ENCODE measurements around the gene PSMD13. TPM values are rescaled to one million over a fixed set of nuclear protein-coding genes. Genes with fewer than 3 reads are reported as not detected.

Gene PSMD13
- total RNA-seq, 1 donor from 2014 or later = 66.2 TPM

DNA sequence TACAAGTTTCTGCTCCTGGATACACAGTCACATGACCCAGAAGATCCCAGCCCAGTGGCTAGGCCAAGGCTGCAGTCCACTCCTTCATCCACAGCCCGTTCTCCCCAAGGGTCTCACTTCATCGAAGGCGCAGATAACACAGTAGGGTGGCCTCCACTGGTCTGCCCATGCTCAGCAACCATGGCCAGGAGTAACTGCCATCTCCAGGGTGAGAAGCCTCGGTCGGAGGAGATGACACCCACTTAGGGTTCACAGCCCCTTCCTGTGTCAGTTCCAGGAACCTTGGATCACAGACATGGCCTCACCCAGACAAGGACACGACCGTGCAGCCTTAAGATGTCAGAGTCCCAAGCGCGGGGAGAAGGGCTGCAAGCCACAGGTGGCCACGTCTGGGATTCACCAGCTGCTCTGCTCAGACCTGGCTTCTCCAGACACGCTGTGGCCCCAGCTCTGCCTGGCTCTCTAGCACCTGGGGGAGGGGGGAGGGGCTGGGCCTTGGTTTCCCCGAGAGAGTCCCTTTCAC lies 32.1 kb upstream of the PSMD13 start:
- DNase-seq (ENCODE audit: low spot score) = no peak

DNA sequence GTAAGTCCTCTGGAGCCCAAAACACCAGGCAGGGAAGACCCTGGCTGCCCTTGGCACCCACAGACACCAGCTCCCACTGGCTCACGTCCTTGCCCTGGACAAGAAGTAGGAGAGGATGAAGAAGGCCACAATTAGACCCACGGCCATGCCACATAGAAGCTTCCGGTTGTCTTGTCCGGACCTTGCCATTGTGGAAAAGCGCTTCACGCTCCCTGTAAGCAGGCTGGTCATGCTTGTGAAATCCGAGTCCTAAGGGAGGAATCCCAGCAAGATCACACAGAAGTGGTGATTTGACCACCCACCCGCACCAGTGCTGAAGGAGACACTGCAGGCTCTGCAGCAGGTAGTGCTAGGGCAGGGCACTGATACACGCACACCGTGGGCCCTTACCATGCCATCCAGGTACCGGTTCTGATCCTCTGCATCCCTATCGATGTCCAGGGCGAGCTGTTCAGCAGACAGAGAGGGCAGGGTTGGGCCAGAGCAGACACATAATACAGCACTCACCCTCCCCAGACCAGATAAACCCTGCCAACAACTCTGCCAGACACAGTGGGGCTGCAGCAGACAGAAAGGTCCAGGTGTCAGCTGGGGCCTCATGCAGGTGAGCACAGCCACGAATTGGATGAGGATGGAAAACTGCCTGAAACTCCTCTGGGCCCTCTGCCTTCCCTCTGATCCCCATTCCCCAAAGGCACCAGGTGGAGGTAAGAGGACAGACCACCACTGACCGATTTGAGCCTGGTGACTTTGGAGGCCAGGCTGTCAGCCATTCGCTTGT lies 31.4 kb upstream of the PSMD13 start:
- no peak for DNase-seq (ENCODE audit: low spot score)

DNA sequence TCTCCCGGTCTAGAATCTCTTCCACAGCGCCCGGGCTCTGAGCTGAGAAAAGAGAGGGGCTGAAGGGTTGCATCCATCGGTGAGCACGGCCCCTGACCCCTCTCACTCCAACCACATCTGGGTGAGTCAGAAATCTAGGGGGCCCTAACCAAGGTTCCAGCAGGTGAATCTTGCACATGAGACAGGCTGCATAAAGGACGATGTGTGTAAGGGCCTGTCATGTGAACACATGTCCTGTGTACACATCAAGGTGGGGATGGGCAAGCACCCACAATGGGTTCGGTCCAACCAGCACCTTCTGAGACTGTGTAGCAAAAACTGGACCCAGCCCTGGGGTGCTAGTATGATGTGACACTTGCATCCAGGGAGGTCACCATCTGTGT lies 30.8 kb upstream of the PSMD13 start:
- no peak for DNase-seq (ENCODE audit: low spot score)

DNA sequence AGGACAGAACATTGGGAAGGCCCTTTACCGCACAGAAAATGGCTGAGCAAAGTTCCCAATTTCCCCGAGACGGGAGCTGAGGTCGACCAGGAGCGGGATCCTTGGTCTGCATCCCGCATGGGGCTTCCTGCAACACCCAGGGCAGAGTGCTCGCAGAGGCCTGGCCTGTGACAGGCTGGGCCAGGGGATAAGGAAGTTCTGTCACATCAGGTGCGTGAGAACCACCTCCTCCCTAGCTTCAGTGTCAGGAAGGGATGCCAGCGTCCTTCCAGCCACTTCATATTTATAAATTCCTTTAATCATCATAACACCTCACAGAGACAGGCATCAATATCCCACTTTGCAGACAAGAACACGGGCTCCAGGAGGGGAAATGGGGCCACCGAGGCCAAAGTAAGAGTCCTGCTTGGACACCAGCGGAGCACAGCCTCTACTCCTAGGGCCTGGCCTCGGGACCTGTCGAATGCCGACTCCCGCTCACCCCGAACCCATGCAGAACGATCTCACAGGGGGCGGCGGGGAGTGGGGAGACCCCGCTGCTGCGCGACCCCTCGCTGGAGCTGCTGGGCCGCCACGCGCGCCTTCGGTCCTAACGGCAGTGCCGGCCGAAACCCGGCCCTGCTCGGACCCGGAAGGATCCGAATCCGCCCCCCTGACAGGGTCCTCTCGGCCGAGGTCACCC lies 30.1 kb upstream of the PSMD13 start:
- no peak for DNase-seq (ENCODE audit: low spot score)

DNA sequence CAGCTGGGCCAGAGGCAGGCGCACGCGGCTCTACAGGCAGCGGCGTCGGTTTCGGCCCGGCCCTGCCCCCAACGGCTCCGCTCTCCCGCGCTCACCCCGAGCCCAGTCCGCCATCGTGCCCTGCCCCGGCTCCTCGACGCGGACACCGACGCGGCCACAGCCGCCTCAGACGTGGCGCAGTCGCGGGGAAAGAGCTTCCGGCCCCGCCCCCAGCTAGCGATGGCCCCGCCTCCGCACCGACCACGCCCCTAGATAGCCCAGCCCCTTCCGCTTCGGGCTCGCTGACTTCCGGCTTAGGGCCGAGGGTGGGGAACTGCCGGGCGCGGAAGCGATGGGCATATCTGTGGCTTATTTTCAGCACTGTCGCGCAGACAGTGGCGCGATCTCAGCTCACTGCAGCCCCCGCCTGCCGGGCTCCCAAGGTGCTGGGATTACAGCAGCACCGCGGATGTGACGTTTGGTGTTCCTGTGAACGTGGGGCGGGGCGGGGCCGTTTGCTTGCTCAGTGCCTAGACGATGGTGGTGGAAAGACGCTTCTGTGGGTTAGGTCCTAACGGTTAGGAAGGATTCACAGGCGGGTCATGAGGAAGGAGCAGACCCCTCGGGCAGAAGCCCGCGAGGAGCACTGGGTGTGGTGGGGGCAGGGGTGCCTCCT lies 29.4 kb upstream of the PSMD13 start, which contains the start of the genes BET1L and RIC8A:
Gene BET1L, minus strand, starts transcription at position 192 of the 655 bp plus-strand sequence. Its CDS starts 78 bp downstream, at position 114.
Gene RIC8A, plus strand, starts transcription at position 501 of the 655 bp plus-strand sequence. CDS start 1,147 bp downstream, outside the sequence.
- peak; percentile 99 for DNase-seq (ENCODE audit: low spot score)

DNA sequence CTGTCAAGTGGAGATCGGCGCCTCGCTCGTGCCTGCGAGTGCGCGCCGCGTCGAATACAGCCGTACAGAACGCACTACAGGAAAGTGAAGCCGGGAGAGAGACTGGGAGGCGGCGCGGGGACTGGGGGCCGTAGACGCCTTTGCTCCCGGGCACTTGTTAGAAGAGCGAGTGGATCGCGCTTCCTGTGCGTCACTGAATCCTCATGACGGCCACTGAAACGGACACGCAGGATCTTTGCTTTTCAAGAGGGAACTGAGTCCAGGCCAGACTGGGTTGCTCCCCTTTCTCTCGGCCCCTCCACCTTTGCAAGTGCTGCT lies 29.0 kb upstream of the PSMD13 start:
- DNase-seq (ENCODE audit: low spot score) = no peak

DNA sequence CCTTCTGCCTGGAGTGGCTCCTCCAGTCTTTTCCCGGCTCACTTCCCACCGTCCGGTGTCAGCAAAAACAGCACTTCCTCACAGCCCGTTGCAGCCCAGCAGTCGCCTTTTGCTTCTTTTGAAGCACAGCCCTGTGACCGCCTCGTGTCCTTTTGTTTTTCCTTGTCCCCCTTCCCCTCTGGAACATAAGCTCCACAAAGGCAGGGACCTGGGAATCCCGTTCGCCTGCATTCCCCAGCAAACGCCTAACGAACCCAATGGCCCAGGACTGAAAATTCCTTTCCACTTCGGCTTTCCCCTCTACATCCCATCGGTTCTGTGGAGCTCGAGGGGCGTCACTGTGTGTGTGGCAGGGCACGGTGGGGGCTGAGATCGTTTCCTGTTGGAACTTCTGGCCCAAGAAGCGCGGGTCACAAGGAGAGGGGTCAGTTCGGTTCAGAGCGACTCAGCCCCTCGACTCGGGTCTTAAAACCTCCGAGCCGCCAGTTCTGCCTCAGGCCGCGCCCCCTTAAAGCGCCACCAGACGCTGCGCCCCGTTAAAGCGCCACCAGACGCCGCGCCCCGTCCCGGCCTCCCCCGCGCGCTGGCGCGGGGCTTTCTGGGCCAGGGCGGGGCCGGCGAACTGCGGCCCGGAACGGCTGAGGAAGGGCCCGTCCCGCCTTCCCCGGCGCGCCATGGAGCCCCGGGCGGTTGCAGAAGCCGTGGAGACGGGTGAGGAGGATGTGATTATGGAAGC lies 28.4 kb upstream of the PSMD13 start:
- DNase-seq (ENCODE audit: low spot score) = peak; percentile 88

DNA sequence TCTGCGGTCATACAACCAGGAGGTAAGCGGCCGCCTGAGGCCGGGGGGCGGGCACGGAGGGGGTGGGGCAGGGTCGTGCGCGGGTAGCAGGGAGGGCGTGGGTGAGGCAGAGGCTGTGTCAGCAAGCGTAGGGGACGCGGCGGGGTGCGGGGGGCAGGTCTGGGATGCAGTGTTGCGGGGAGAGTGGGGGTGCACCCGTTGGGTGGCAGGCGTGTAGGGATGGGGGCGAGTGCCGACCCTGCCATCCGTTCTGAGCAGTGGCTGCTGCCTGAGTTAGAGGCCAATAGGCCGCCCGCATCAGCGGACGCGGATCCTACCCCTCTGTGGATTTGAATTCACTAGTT lies 27.9 kb upstream of the PSMD13 start:
- no peak for DNase-seq (ENCODE audit: low spot score)

DNA sequence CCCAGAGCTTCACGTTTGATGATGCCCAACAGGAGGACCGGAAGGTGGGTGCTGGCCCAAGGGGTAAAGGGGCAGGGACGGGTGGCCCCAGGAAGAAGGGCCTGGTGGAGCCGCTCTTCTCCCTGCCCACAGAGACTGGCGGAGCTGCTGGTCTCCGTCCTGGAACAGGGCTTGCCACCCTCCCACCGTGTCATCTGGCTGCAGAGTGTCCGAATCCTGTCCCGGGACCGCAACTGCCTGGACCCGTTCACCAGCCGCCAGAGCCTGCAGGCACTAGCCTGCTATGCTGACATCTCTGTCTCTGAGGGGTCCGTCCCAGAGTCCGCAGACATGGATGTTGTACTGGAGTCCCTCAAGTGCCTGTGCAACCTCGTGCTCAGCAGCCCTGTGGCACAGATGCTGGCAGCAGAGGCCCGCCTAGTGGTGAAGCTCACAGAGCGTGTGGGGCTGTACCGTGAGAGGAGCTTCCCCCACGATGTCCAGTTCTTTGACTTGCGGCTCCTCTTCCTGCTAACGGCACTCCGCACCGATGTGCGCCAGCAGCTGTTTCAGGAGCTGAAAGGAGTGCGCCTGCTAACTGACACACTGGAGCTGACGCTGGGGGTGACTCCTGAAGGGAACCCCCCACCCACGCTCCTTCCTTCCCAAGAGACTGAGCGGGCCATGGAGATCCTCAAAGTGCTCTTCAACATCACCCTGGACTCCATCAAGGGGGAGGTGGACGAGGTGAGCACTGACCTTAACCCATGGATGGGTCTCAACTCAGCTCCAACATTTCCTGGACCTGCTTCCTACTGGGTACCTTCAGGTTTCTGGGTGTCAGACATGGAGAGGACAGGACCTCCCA lies 27.3 kb upstream of the PSMD13 start:
- DNase-seq (ENCODE audit: low spot score) = no peak

DNA sequence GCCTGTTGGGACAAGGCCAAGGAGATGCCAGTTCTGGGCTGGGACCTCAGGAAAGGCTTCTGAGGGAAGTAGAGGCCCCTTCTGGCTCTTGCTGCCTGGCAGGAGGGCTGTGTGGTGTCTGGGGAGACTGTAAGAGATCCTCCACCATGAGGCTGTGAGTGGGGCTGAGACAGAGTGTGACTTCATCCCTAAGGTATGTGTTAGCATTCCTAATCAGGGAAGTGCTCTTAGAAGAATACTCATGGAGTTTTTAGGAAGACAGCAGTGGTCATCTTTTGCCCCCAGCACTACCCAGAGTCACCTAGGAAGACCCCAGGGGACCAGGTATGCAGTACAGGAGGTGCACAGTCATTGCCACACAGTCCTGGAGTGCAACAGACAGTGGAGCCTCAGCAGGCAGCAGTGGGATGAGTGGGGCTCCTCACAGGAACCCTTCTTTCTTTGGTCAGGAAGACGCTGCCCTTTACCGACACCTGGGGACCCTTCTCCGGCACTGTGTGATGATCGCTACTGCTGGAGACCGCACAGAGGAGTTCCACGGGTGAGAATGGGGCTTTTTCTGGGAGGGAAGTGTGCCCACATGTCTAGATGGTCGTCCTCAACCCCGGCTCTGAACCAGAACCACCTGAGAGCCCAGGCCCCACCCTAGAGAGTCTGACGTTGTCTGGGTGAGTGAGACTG lies 26.5 kb upstream of the PSMD13 start:
- DNase-seq (ENCODE audit: low spot score) = no peak

DNA sequence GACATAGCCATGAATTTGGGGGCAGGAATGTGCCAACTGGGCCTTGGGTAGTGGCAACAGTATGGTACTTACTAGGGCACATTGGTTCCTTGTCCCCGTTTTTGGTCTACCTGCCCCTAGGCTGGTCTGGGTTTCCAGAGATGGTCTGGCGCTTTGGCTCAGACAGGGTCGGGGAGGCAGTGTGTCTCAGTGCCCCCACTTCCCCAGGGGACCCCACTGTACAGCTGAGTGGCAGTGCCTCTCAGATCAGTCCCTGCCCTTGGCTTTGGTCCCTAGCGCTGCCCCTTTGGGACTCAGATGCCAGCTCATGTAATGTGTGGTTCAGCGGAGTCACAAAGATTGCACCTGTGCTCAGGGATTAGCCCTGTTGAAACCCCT lies 26.0 kb upstream of the PSMD13 start:
- no peak for DNase-seq (ENCODE audit: low spot score)

DNA sequence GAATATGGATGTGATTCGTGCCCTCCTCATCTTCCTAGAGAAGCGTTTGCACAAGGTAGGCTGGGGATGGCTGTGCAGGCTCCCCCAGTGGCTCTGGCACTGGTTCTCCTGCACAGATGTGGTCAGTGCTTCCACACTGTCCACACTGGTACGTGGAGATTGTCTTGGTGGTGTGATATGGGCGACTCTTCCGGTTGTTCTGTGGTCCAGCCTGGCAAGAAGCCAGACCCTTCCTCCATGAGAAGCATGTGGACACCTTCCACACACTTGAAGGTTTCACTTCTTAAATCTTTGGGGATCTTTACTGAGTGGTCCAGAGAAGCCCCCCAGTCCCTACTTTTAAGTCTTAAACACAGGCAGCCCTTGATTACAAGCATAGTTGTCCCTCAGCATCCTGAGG lies 25.5 kb upstream of the PSMD13 start:
- no peak for DNase-seq (ENCODE audit: low spot score)

DNA sequence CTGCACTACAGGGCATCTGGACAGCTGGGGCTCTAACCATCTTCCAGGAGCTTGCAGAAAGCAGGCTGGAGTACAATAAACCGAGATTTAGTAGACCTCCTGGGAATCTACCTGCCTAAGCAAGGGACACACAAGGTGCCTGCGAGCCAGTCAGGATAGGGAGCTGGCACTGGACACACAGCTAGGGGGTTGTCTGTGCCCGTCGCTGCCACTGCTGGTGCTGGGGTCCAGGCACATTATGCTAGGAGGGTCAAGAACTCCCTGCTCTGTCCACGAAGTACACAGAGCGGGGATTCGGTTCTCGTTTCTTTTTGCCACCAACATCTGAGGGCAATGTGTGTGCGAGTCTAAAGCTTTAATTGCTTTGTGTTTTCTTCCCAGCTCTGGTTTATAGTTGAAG lies 25.0 kb upstream of the PSMD13 start:
- no peak for DNase-seq (ENCODE audit: low spot score)

DNA sequence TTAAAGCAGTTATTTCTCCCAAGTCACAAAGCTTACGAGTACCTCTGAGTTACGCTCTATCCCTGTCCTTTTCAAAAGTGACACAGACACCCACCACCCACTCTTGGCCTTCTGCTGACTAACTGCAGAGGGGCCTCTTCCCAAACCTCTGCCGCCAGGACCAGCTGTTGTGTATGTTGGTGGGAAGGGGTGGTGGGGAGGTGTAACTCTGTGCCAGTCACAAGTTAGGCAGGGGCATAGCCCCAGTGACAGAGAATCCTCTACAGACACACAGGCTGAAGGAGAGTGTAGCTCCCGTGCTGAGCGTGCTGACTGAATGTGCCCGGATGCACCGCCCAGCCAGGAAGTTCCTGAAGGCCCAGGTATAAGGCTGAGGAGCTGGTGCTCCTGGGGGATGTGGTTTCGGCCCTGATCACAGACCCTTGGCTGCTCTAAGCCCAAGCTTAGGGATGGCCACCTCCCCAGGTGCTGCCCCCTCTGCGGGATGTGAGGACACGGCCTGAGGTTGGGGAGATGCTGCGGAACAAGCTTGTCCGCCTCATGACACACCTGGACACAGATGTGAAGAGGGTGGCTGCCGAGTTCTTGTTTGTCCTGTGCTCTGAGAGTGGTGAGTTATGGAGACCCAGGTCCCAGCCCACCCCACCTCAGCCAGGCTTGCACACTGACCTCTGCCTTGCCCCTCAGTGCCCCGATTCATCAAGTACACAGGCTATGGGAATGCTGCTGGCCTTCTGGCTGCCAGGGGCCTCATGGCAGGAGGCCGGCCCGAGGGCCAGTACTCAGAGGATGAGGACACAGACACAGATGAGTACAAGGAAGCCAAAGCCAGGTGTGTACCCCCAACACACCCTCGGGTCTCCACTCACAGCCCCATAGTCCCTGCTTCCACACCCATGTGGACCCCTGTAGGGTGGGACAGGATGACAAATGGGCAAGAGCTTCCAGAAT lies 24.4 kb upstream of the PSMD13 start:
- no peak for DNase-seq (ENCODE audit: low spot score)

DNA sequence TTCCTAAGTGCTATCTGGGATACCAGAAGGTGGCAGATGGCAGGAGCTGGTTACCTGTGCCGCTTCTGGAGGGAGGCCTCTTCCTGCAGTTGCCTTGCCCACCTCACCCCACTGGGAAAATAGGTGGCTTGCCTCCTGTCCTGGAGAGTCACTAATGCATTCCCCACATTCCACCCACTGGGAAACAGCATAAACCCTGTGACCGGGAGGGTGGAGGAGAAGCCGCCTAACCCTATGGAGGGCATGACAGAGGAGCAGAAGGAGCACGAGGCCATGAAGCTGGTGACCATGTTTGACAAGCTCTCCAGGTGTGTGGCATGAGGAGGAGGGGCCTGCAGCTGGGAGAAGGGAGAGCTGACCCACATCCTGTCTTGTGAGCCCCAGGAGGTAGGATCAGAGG lies 23.7 kb upstream of the PSMD13 start:
- DNase-seq (ENCODE audit: low spot score) = no peak

DNA sequence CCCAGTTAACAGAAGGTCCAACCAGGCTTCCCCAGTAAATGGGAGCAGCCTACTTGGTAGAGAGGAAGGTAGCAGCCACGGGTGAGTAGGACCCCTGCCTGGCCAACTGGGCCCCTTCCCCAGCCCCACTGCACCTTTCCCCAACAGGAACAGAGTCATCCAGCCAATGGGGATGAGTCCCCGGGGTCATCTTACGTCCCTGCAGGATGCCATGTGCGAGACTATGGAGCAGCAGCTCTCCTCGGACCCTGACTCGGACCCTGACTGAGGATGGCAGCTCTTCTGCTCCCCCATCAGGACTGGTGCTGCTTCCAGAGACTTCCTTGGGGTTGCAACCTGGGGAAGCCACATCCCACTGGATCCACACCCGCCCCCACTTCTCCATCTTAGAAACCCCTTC lies 22.7 kb upstream of the PSMD13 start:
- DNase-seq (ENCODE audit: low spot score) = no peak

DNA sequence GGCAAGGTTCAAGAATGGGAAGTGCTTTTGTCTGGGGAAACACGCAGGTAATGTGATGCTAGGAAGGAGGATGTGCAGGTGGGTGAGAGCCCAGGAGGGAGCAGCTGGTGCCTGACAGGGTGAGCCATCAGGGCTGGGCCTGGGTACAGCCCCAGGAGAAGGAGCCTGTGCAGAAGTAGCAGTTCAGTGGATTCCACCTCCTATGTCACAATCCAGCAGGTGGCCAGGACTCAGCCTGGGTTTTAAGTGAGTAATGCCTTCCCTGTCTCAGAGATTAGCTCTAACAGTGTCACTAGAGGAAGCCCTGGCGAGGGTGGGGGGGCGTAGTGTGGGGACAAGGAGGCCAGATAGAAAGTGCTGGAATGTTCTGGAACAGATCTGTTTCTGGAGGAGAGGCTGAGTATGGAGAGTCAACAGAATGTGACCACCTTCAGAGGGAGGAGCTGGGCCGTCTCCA lies 21.2 kb upstream of the PSMD13 start:
- DNase-seq (ENCODE audit: low spot score) = no peak

DNA sequence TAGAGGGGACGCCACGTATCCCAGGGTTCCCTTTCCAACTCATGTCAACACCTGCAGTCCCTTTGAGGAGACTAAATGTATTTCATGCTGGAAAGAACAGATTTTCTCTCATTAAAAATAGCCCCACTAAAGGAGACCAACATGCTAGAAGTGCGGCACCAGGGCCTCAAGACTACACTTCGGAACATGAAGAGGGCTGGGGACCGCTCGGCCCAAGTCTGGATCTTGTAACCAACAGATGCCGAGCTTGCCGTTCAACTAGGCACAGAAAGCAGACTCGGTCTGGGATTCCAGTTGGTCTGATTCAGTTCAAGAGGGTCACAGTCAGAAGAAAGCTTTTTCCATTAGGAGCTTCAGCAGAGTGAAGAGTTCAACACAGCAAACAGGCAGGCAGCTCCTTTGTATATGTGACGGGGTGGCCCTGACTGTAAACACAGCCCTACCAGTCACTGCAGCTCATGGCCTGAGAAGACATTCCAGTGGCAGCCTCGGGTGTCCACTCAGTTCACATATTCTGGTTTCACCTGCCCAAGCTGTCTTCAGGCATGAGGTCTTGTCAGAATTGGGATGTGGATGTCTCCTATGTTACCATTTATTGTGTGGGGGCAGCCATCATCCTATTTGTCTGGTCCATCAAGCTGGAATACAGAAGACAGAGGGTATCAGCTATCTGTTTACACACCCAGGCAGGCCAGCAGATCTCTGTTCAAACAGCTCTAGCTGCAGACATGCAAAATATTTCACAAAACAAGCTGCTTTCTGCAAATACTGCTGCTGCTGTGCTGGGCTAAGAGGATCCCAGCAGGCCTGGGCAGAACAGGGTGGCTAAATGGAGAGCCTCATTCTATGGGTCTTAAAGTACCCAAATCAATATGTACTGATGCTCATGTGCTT lies 20.4 kb upstream of the PSMD13 start:
- DNase-seq (ENCODE audit: low spot score) = no peak

Data from umbilical cord (tissue), 2 donors.